GM21737 (cell line): ENCODE data around the gene CPXCR1.
"Not testable (repeated sequence)": the region's sequence is repeated elsewhere in the genome, so short reads cannot be mapped to it uniquely, and the experiment has no call there.

Experiments
- ATAC-seq: cut with Tn5 transposase; IDR thresholded peaks from one replicate; pipeline ENCODE4 v1.9.1; 2021; ENCODE audit warnings: mild to moderate bottlenecking, moderate library complexity; ENCODE audit not compliant: unreplicated experiment

The CPXCR1 gene

GRCh38 chrX:88746925-88747324 is at the start of gene CPXCR1:
Gene CPXCR1, plus strand, starts transcription at chrX:88747225. Its CDS starts 6,190 bp downstream, at chrX:88753415.
- no peak for ATAC-seq

DNA sequence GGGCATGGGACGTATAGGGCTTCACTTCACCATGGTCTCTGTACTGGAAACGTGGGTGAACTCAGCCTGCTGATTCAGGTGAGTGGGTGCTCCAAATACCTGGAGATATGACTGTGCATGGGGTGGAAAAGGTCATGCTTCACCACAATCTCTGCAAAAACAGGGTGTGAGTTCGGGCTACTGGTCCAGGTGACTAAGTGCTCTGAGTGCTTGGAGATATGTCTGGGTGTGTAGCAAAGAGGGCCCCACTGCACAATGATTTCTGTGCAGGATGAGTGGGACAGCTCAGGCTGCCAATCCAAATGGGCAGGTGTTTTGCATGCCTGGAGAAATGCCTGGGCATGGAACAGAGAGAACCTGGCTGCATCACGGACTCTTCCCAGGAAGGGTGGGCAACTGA is 11.2 kb upstream of the CPXCR1 start:
- ATAC-seq, result no peak

DNA sequence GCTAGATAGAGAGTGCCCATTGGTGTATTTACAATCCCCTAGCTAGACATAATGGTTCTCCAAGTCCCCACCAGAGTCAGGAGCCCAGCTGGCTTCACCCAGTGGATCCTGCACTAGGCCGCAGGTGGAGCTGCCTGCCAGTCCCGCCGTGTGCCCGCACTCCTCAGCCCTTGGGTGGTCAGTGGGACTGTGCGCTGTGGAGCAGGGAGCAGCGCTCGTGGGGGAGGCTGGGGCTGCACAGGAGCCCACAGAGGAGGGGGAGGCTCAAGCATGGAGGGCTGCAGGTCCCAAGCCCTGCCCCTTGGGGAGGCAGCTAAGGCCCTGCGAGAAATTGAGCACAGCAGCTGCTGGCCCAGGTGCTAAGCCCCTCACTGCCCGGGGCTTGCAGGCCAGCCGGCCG is 810 bp upstream of the CPXCR1 start:
- not testable (repeated sequence) for ATAC-seq

DNA sequence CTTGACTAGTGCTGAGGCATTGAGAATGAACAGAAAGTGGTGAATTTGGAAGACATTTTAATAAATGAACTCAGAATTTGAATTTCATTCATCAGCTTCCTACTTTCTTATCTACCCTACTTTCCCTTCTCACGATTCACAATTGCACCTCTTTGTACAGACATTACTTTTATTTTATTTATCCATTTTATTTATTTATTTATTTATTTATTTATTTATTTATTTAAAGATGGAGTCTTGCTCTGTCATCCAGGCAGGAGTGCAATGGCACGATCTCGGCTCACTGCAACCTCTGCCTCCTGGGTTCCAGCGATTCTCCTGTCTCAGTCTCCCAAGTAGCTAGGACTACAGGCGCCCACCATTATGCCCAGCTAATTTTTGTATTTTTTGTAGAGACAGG is 5.3 kb downstream of the CPXCR1 start:
- not testable (repeated sequence) for ATAC-seq

GRCh38 chrX:88789825-88790224 is 42.8 kb downstream of the CPXCR1 start:
- no peak for ATAC-seq
